GM23338 (cell line): ENCODE results near the gene PPCDC.

ENCODE experiments used
- CREB1 ChIP-seq: fragments of 250-450 bp; sonication (Bioruptor Pico); IDR thresholded peaks from 2 replicates; pipeline ENCODE4 v1.5.0; 2020; ENCODE audit warnings: low read depth, mild to moderate bottlenecking, moderate library complexity
- CTCF ChIP-seq, 2 experiments: fragments of 200-600 bp in 1 of 2; sonication (generic) in 1 of 2; conservative IDR thresholded peaks; 2 replicates each; pipeline versions ENCODE4 v1.5.1 to v1.6.1; 2016 to 2017; ENCODE audit warnings: antibody characterized with exemption in 2 of 2, low read depth in 2 of 2, mild to moderate bottlenecking in 2 of 2, moderate library complexity in 1 of 2
- EZH2 ChIP-seq: fragments of 200-600 bp; sonication (generic); IDR thresholded peaks from one replicate; pipeline ENCODE4 v1.8.0; 2017; ENCODE audit warnings: antibody characterized with exemption, mild to moderate bottlenecking, low read depth; ENCODE audit not compliant: unreplicated experiment
- EZH2phosphoT487 ChIP-seq: fragments of 200-600 bp; sonication (generic); IDR thresholded peaks from one replicate; pipeline ENCODE4 v1.8.1; 2018; ENCODE audit warnings: antibody characterized with exemption; ENCODE audit not compliant: unreplicated experiment
- JUNB ChIP-seq: IDR thresholded peaks from one replicate; pipeline ENCODE4 v1.6.1; 2016; ENCODE audit warnings: antibody characterized with exemption; ENCODE audit not compliant: unreplicated experiment
- NANOG ChIP-seq: IDR thresholded peaks from 2 replicates; pipeline ENCODE4 v1.6.1; 2016; ENCODE audit warnings: antibody characterized with exemption, borderline replicate concordance
- POLR2AphosphoS5 ChIP-seq: IDR thresholded peaks from 2 replicates; pipeline ENCODE4 v1.6.1; 2016; ENCODE audit warnings: antibody characterized with exemption, low read depth
- REST ChIP-seq: IDR thresholded peaks from one replicate; pipeline ENCODE4 v1.6.1; 2018; ENCODE audit warnings: antibody characterized with exemption; ENCODE audit not compliant: unreplicated experiment
- ZNF114 ChIP-seq: fragments of 250-450 bp; sonication (Bioruptor Pico); IDR thresholded peaks from 2 replicates; pipeline ENCODE4 v1.5.0; 2020; ENCODE audit warnings: mild to moderate bottlenecking, moderate library complexity
- ZNF331 ChIP-seq: fragments of 250-450 bp; sonication (Bioruptor Pico); IDR thresholded peaks from 2 replicates; pipeline ENCODE4 v1.5.0; 2020; ENCODE audit warnings: low read depth, mild to moderate bottlenecking, moderate library complexity

- no peak for TF ChIP-seq CTCF (conservative IDR thresholded peaks at IDR 0.05; ENCODE audit: low read depth in 2 of 2)
- TF ChIP-seq ZNF114 (CRISPR knock-in tag), result no peak
- TF ChIP-seq POLR2AphosphoS5, result no peak
- TF ChIP-seq JUNB, result no peak
- no peak for TF ChIP-seq EZH2phosphoT487
- no peak for TF ChIP-seq EZH2
- TF ChIP-seq REST, result no peak
- no peak for TF ChIP-seq NANOG
- TF ChIP-seq CREB1 (CRISPR knock-in tag), result no peak
- no peak for TF ChIP-seq ZNF331
Observed at GRCh38 chr15:75023872-75024636, 664 bp downstream of the PPCDC start.
